ENCODE measurements around the gene SCGB3A1. TPM values are rescaled to one million over a fixed set of nuclear protein-coding genes. Genes with fewer than 3 reads are reported as not detected.

SCGB3A1 gene
- polyA plus RNA-seq, 4 donors = 0.22 to 0.90 TPM; not detected in 2

- Histone ChIP-seq H3K4me1 (ENCODE audit: control insufficient read depth in 3 of 3, insufficient read depth in 2 of 3, low read depth in 1 of 3, low read length in 2 of 3) (no peaks in the 10 kb centered on the region), H3K36me3 (ENCODE audit: control insufficient read depth in 3 of 3, insufficient read depth in 2 of 3, low read depth in 1 of 3, low read length in 3 of 3) (no peaks in the 10 kb centered on the region), H3K27me3 (ENCODE audit: control insufficient read depth in 3 of 3, insufficient read depth in 3 of 3, low read length in 3 of 3) (no peaks in the 10 kb centered on the region), H3K27ac (ENCODE audit: low read depth in 1 of 3, low read length in 2 of 3) (no peak overlapping the region), H3K9me3 (ENCODE audit: control insufficient read depth in 2 of 2, insufficient read depth in 1 of 2, low read depth in 1 of 2, low read length in 1 of 2) (no peaks in the 10 kb centered on the region), H3K4me3 (ENCODE audit: low read depth in 1 of 3, low read length in 3 of 3) (no peak overlapping the region)
- FAIRE-seq (no peak), DNase-seq (no peak)
- 79 to 84% (median 81%) methylated on average over 12 of the region's 12 CpGs for WGBS, 3 donors
Observed at GRCh38 chr5:180627386-180628120, 36.3 kb upstream of the SCGB3A1 start.

- FAIRE-seq (no peak), DNase-seq (no peak)
Observed at GRCh38 chr5:180626661-180627385, 35.5 kb upstream of the SCGB3A1 start.

GRCh38 chr5:180625791-180626660, 34.7 kb upstream of the SCGB3A1 start:
- H3K4me1 ChIP-seq (ENCODE audit: control insufficient read depth in 3 of 3, insufficient read depth in 2 of 3, low read depth in 1 of 3, low read length in 2 of 3) = no peaks in the 10 kb centered on the region
- WGBS, 3 donors = 76 to 83% (median 77%) methylated on average over 24 to 25 of the region's 25 CpGs
- H3K9me3 ChIP-seq (ENCODE audit: control insufficient read depth in 2 of 2, insufficient read depth in 1 of 2, low read depth in 1 of 2, low read length in 1 of 2) = no peaks in the 10 kb centered on the region
- H3K4me3 ChIP-seq (ENCODE audit: low read depth in 1 of 3, low read length in 3 of 3) = no peak overlapping the region
- FAIRE-seq = no peak
- no peaks in the 10 kb centered on the region for H3K36me3 ChIP-seq (ENCODE audit: control insufficient read depth in 3 of 3, insufficient read depth in 2 of 3, low read depth in 1 of 3, low read length in 3 of 3)
- no peaks in the 10 kb centered on the region for H3K27me3 ChIP-seq (ENCODE audit: control insufficient read depth in 3 of 3, insufficient read depth in 3 of 3, low read length in 3 of 3)
- DNase-seq = no peak
- H3K27ac ChIP-seq (ENCODE audit: low read depth in 1 of 3, low read length in 2 of 3) = no peak overlapping the region

More at GRCh38 chr5:180626661-180627385, 35.5 kb upstream of the SCGB3A1 start:
- Histone ChIP-seq H3K4me1 (ENCODE audit: control insufficient read depth in 3 of 3, insufficient read depth in 2 of 3, low read depth in 1 of 3, low read length in 2 of 3) (no peaks in the 10 kb centered on the region), H3K27me3 (ENCODE audit: control insufficient read depth in 3 of 3, insufficient read depth in 3 of 3, low read length in 3 of 3) (no peaks in the 10 kb centered on the region), H3K4me3 (ENCODE audit: low read depth in 1 of 3, low read length in 3 of 3) (no peak overlapping the region), H3K9me3 (ENCODE audit: control insufficient read depth in 2 of 2, insufficient read depth in 1 of 2, low read depth in 1 of 2, low read length in 1 of 2) (no peaks in the 10 kb centered on the region), H3K36me3 (ENCODE audit: control insufficient read depth in 3 of 3, insufficient read depth in 2 of 3, low read depth in 1 of 3, low read length in 3 of 3) (no peaks in the 10 kb centered on the region), H3K27ac (ENCODE audit: low read depth in 1 of 3, low read length in 2 of 3) (no peak overlapping the region)
- 54 to 71% (median 57%) methylated on average over 15 of the region's 15 CpGs for WGBS, 3 donors

GRCh38 chr5:180625125-180625790, 34.0 kb upstream of the SCGB3A1 start:
- Histone ChIP-seq H3K9me3 (ENCODE audit: control insufficient read depth in 2 of 2, insufficient read depth in 1 of 2, low read depth in 1 of 2, low read length in 1 of 2) (no peaks in the 10 kb centered on the region), H3K36me3 (ENCODE audit: control insufficient read depth in 3 of 3, insufficient read depth in 2 of 3, low read depth in 1 of 3, low read length in 3 of 3) (no peaks in the 10 kb centered on the region), H3K4me3 (ENCODE audit: low read depth in 1 of 3, low read length in 3 of 3) (no peak overlapping the region), H3K4me1 (ENCODE audit: control insufficient read depth in 3 of 3, insufficient read depth in 2 of 3, low read depth in 1 of 3, low read length in 2 of 3) (no peaks in the 10 kb centered on the region), H3K27ac (ENCODE audit: low read depth in 1 of 3, low read length in 2 of 3) (no peak overlapping the region), H3K27me3 (ENCODE audit: control insufficient read depth in 3 of 3, insufficient read depth in 3 of 3, low read length in 3 of 3) (no peaks in the 10 kb centered on the region)
- 55 to 83% (median 63%) methylated on average over 10 of the region's 10 CpGs for WGBS, 3 donors
- DNase-seq = no peak
- FAIRE-seq = no peak

GRCh38 chr5:180624587-180624986, 33.3 kb upstream of the SCGB3A1 start:
- Histone ChIP-seq H3K27me3 (ENCODE audit: control insufficient read depth in 3 of 3, insufficient read depth in 3 of 3, low read length in 3 of 3) (peaks cover 0 to 4% (median 0%) of the 10 kb centered on the region in 3 donors), H3K36me3 (ENCODE audit: control insufficient read depth in 3 of 3, insufficient read depth in 2 of 3, low read depth in 1 of 3, low read length in 3 of 3) (no peaks in the 10 kb centered on the region), H3K4me3 (ENCODE audit: low read depth in 1 of 3, low read length in 3 of 3) (no peak overlapping the region), H3K4me1 (ENCODE audit: control insufficient read depth in 3 of 3, insufficient read depth in 2 of 3, low read depth in 1 of 3, low read length in 2 of 3) (no peaks in the 10 kb centered on the region), H3K9me3 (ENCODE audit: control insufficient read depth in 2 of 2, insufficient read depth in 1 of 2, low read depth in 1 of 2, low read length in 1 of 2) (no peaks in the 10 kb centered on the region), H3K27ac (ENCODE audit: low read depth in 1 of 3, low read length in 2 of 3) (no peak overlapping the region)
- WGBS, 3 donors = 42 to 59% (median 45%) methylated on average over 5 of the region's 5 CpGs
- FAIRE-seq (no peak), DNase-seq (no peak)

GRCh38 chr5:180623844-180624243, 32.5 kb upstream of the SCGB3A1 start:
- peaks cover 0 to 7% (median 5%) of the 10 kb centered on the region in 3 donors for H3K27me3 ChIP-seq (ENCODE audit: control insufficient read depth in 3 of 3, insufficient read depth in 3 of 3, low read length in 3 of 3)
- FAIRE-seq = no peak
- no peak overlapping the region for H3K27ac ChIP-seq (ENCODE audit: low read depth in 1 of 3, low read length in 2 of 3)
- H3K9me3 ChIP-seq (ENCODE audit: control insufficient read depth in 2 of 2, insufficient read depth in 1 of 2, low read depth in 1 of 2, low read length in 1 of 2) = no peaks in the 10 kb centered on the region
- WGBS, 3 donors = 86 to 90% (median 88%) methylated on average over 14 to 15 of the region's 15 CpGs
- no peaks in the 10 kb centered on the region for H3K4me1 ChIP-seq (ENCODE audit: control insufficient read depth in 3 of 3, insufficient read depth in 2 of 3, low read depth in 1 of 3, low read length in 2 of 3)
- no peak overlapping the region for H3K4me3 ChIP-seq (ENCODE audit: low read depth in 1 of 3, low read length in 3 of 3)
- no peaks in the 10 kb centered on the region for H3K36me3 ChIP-seq (ENCODE audit: control insufficient read depth in 3 of 3, insufficient read depth in 2 of 3, low read depth in 1 of 3, low read length in 3 of 3)
- no peak for DNase-seq

- Histone ChIP-seq H3K27ac (ENCODE audit: low read depth in 1 of 3, low read length in 2 of 3) (no peak overlapping the region), H3K9me3 (ENCODE audit: control insufficient read depth in 2 of 2, insufficient read depth in 1 of 2, low read depth in 1 of 2, low read length in 1 of 2) (no peaks in the 10 kb centered on the region), H3K27me3 (ENCODE audit: control insufficient read depth in 3 of 3, insufficient read depth in 3 of 3, low read length in 3 of 3) (peaks cover 0 to 10% (median 6%) of the 10 kb centered on the region in 3 donors), H3K4me3 (ENCODE audit: low read depth in 1 of 3, low read length in 3 of 3) (no peak overlapping the region), H3K36me3 (ENCODE audit: control insufficient read depth in 3 of 3, insufficient read depth in 2 of 3, low read depth in 1 of 3, low read length in 3 of 3) (no peaks in the 10 kb centered on the region), H3K4me1 (ENCODE audit: control insufficient read depth in 3 of 3, insufficient read depth in 2 of 3, low read depth in 1 of 3, low read length in 2 of 3) (no peaks in the 10 kb centered on the region)
- 80 to 83% (median 82%) methylated on average over 10 of the region's 10 CpGs for WGBS, 3 donors
- no peak for FAIRE-seq
- no peak for DNase-seq
Observed at GRCh38 chr5:180623411-180623834, 32.1 kb upstream of the SCGB3A1 start.

GRCh38 chr5:180622910-180623309, 31.6 kb upstream of the SCGB3A1 start:
- H3K27me3 ChIP-seq (ENCODE audit: control insufficient read depth in 3 of 3, insufficient read depth in 3 of 3, low read length in 3 of 3) = peaks cover 0 to 12% (median 6%) of the 10 kb centered on the region in 3 donors
- no peaks in the 10 kb centered on the region for H3K9me3 ChIP-seq (ENCODE audit: control insufficient read depth in 2 of 2, insufficient read depth in 1 of 2, low read depth in 1 of 2, low read length in 1 of 2)
- peak overlapping the region in 1 of 3 donors; percentile 30 for H3K27ac ChIP-seq (ENCODE audit: low read depth in 1 of 3, low read length in 2 of 3)
- no peak overlapping the region for H3K4me3 ChIP-seq (ENCODE audit: low read depth in 1 of 3, low read length in 3 of 3)
- 71 to 82% (median 72%) methylated on average over 6 of the region's 6 CpGs for WGBS, 3 donors
- FAIRE-seq (no peak), DNase-seq (no peak)
- no peaks in the 10 kb centered on the region for H3K4me1 ChIP-seq (ENCODE audit: control insufficient read depth in 3 of 3, insufficient read depth in 2 of 3, low read depth in 1 of 3, low read length in 2 of 3)
- H3K36me3 ChIP-seq (ENCODE audit: control insufficient read depth in 3 of 3, insufficient read depth in 2 of 3, low read depth in 1 of 3, low read length in 3 of 3) = no peaks in the 10 kb centered on the region
